ENCODE results near the gene CBR1. TPM values are rescaled to one million over a fixed set of nuclear protein-coding genes. Genes with fewer than 3 reads are reported as not detected.

CBR1 gene
- polyA plus RNA-seq, 1 donor from 2014 or later: 9.2 TPM

- no peaks in the 10 kb centered on the region for H4K20me1 ChIP-seq (ENCODE audit: insufficient read depth)
- no peak overlapping the region for H3K27ac ChIP-seq (ENCODE audit: low read length)
- H3K9me2 ChIP-seq (ENCODE audit: insufficient read depth, low read length): no peaks in the 10 kb centered on the region
- no peak for TF ChIP-seq SMC3 (conservative IDR thresholded peaks at IDR 0.05; ENCODE audit: poor library complexity)
- no peak for TF ChIP-seq EP300 (conservative IDR thresholded peaks at IDR 0.05; ENCODE audit: poor library complexity, severe bottlenecking)
- no peak for TF ChIP-seq RAD21 (conservative IDR thresholded peaks at IDR 0.05)
- no peak for TF ChIP-seq MXI1 (conservative IDR thresholded peaks at IDR 0.05; ENCODE audit: poor library complexity, severe bottlenecking)
- no peak overlapping the region for H3K4me2 ChIP-seq (ENCODE audit: low read length)
- H3F3A ChIP-seq (ENCODE audit: insufficient read depth, low read length, poor library complexity, severe bottlenecking): no peaks in the 10 kb centered on the region
- no peaks in the 10 kb centered on the region for H3K9me3 ChIP-seq (ENCODE audit: low read length)
- H3K79me2 ChIP-seq (replicated peaks; ENCODE audit: insufficient read depth, low read length): peaks cover 1% of the 10 kb centered on the region
- H2AFZ ChIP-seq (ENCODE audit: low read depth, low read length): no peak overlapping the region
- no peak overlapping the region for H3K4me3 ChIP-seq (ENCODE audit: low read length)
- no peak overlapping the region for H3K9ac ChIP-seq (ENCODE audit: low read length)
- H3K27me3 ChIP-seq (ENCODE audit: insufficient read depth, low read depth, low read length): no peaks in the 10 kb centered on the region
- H3K36me3 ChIP-seq (ENCODE audit: insufficient read depth, low read length): no peaks in the 10 kb centered on the region
These were observed 5.8 kb upstream of the CBR1 start for GRCh38 chr21:36064085-36064460.

DNA sequence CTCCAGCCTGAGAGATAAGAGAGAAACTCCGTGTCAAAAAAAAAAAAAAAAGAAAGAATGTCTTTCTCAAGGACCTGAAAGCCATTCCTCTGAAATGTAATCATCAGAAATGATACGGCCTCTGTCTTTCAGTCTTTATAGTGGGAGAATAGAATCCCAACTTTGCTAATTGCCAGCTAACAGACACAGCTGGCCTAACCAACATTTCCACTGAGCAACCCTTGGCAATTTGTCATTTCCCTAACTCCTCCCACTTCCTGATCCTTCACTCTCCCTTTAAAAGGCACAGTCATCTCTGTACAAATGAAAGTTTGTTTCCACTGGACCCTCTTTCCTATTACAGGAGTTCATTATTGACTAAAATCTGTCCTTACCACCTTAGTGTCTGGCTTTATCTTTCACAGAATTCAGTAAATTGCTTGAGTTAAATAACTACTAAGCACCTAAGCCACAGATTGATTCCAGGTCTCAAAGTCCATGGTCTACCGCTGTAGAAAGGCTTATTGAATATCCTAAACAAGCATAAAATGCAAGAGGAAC lies 4.3 kb upstream of the CBR1 start:
- H3K79me2 ChIP-seq (replicated peaks; ENCODE audit: insufficient read depth, low read length): no peaks in the 10 kb centered on the region
- no peak overlapping the region for H3K27ac ChIP-seq (ENCODE audit: low read length)
- H3K9me3 ChIP-seq (ENCODE audit: low read length): no peaks in the 10 kb centered on the region
- no peaks in the 10 kb centered on the region for H3K27me3 ChIP-seq (ENCODE audit: insufficient read depth, low read depth, low read length)
- TF ChIP-seq SMC3 (conservative IDR thresholded peaks at IDR 0.05; ENCODE audit: poor library complexity): no peak
- no peak for TF ChIP-seq TAF1 (IDR thresholded peaks at IDR 0.05; ENCODE audit: low read depth)
- TF ChIP-seq MXI1 (conservative IDR thresholded peaks at IDR 0.05; ENCODE audit: poor library complexity, severe bottlenecking): no peak
- TF ChIP-seq, protein P1, sequence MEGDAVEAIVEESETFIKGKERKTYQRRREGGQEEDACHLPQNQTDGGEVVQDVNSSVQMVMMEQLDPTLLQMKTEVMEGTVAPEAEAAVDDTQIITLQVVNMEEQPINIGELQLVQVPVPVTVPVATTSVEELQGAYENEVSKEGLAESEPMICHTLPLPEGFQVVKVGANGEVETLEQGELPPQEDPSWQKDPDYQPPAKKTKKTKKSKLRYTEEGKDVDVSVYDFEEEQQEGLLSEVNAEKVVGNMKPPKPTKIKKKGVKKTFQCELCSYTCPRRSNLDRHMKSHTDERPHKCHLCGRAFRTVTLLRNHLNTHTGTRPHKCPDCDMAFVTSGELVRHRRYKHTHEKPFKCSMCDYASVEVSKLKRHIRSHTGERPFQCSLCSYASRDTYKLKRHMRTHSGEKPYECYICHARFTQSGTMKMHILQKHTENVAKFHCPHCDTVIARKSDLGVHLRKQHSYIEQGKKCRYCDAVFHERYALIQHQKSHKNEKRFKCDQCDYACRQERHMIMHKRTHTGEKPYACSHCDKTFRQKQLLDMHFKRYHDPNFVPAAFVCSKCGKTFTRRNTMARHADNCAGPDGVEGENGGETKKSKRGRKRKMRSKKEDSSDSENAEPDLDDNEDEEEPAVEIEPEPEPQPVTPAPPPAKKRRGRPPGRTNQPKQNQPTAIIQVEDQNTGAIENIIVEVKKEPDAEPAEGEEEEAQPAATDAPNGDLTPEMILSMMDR (IDR thresholded peaks at IDR 0.05; ENCODE audit: poor library complexity, severe bottlenecking): no peak
- no peak for TF ChIP-seq EZH2 (IDR thresholded peaks at IDR 0.05; ENCODE audit: borderline replicate concordance, insufficient read depth, low read length, poor library complexity, severe bottlenecking)
- TF ChIP-seq POLR2AphosphoS5 (IDR thresholded peaks at IDR 0.05): no peak
- TF ChIP-seq REST (IDR thresholded peaks at IDR 0.05; ENCODE audit: borderline replicate concordance): no peak
- TF ChIP-seq EP300 (conservative IDR thresholded peaks at IDR 0.05; ENCODE audit: poor library complexity, severe bottlenecking): no peak
- TF ChIP-seq RAD21 (conservative IDR thresholded peaks at IDR 0.05): no peak
- H4K20me1 ChIP-seq (ENCODE audit: insufficient read depth): no peaks in the 10 kb centered on the region
- no peak overlapping the region for H3K9ac ChIP-seq (ENCODE audit: low read length)
- H2AFZ ChIP-seq (ENCODE audit: low read depth, low read length): no peak overlapping the region
- H3K4me2 ChIP-seq (ENCODE audit: low read length): no peak overlapping the region
- no peaks in the 10 kb centered on the region for H3K36me3 ChIP-seq (ENCODE audit: insufficient read depth, low read length)
- H3K9me2 ChIP-seq (ENCODE audit: insufficient read depth, low read length): no peaks in the 10 kb centered on the region
- H3K4me3 ChIP-seq (ENCODE audit: low read length): no peak overlapping the region
- no peaks in the 10 kb centered on the region for H3F3A ChIP-seq (ENCODE audit: insufficient read depth, low read length, poor library complexity, severe bottlenecking)
